ENCODE results near the gene DPH7.
A peak's percentile ranks its signal among the peaks of the same experiment; 100 is the strongest.

DPH7 gene

GRCh38 chr9:137613259-137613658 lies 34.5 kb upstream of the DPH7 start:
- no peak overlapping the region for H3K4me3 ChIP-seq (ENCODE audit: low read depth, low read length)
- TF ChIP-seq CTCF (IDR thresholded peaks at IDR 0.05; ENCODE audit: insufficient read depth, low read depth, low read length, missing control alignments), result no peak

GRCh38 chr9:137612741-137613142 lies 34.0 kb upstream of the DPH7 start:
- no peak for TF ChIP-seq CTCF (IDR thresholded peaks at IDR 0.05; ENCODE audit: insufficient read depth, low read depth, low read length, missing control alignments)
- no peak for DNase-seq (ENCODE audit: low read depth)
- no peak overlapping the region for H3K4me3 ChIP-seq (ENCODE audit: low read depth, low read length)

More at GRCh38 chr9:137613259-137613658, 34.5 kb upstream of the DPH7 start:
- DNase-seq (ENCODE audit: low read depth), result no peak

- H3K4me3 ChIP-seq (ENCODE audit: low read depth, low read length), result no peak overlapping the region
- TF ChIP-seq CTCF (IDR thresholded peaks at IDR 0.05; ENCODE audit: insufficient read depth, low read depth, low read length, missing control alignments), result no peak
- no peak for DNase-seq (ENCODE audit: low read depth)
Measured at GRCh38 chr9:137611623-137612609, 33.2 kb upstream of the DPH7 start.

- TF ChIP-seq CTCF (IDR thresholded peaks at IDR 0.05; ENCODE audit: insufficient read depth, low read depth, low read length, missing control alignments), result no peak
- H3K4me3 ChIP-seq (ENCODE audit: low read depth, low read length), result no peak overlapping the region
- no peak for DNase-seq (ENCODE audit: low read depth)
Measured at GRCh38 chr9:137610944-137611343, 32.2 kb upstream of the DPH7 start.

GRCh38 chr9:137607141-137607857 lies 28.6 kb upstream of the DPH7 start:
- TF ChIP-seq CTCF (IDR thresholded peaks at IDR 0.05; ENCODE audit: insufficient read depth, low read depth, low read length, missing control alignments), result no peak
- DNase-seq (ENCODE audit: low read depth), result no peak
- no peak overlapping the region for H3K4me3 ChIP-seq (ENCODE audit: low read depth, low read length)

- H3K4me3 ChIP-seq (ENCODE audit: low read depth, low read length), result peak overlapping the region; percentile 69
- TF ChIP-seq CTCF (IDR thresholded peaks at IDR 0.05; ENCODE audit: insufficient read depth, low read depth, low read length, missing control alignments), result no peak
- no peak for DNase-seq (ENCODE audit: low read depth)
Measured at GRCh38 chr9:137606734-137607138, 28.0 kb upstream of the DPH7 start.
